ENCODE measurements around the gene NELFE. TPM values are rescaled to one million over a fixed set of nuclear protein-coding genes. Genes with fewer than 3 reads are reported as not detected.
"Not testable (repeated sequence)": the region's sequence is repeated elsewhere in the genome, so short reads cannot be mapped to it uniquely, and the experiment has no call there.

Gene NELFE
- total RNA-seq, 1 experiment from 2014 or later, result 75.3 TPM

- H3K36me3 Mint-ChIP-seq (ENCODE audit: insufficient read depth, unreplicated experiment), result no peaks in the 10 kb centered on the region
- no peak overlapping the region for H3K4me3 ChIP-seq (ENCODE audit: low read depth, low read length)
- ChIA-PET POLR2A (no interaction called here), CTCF (interaction anchor here (0.6 kb wide), 1 partner anchor 16 kb away, joined by 3 read pairs; no protein-coding TSS in a partner anchor)
- peaks cover 11% of the 10 kb centered on the region for H3K4me1 ChIP-seq
- no peaks in the 10 kb centered on the region for H3K9me3 Mint-ChIP-seq (ENCODE audit: unreplicated experiment)
- TF ChIP-seq CTCF (IDR thresholded peaks at IDR 0.05; ENCODE audit: insufficient read depth in 1 of 2, low read depth in 1 of 2, low read length in 1 of 2, severe bottlenecking in 1 of 2, unreplicated experiment in 1 of 2), result no peak
- H3K4me1 Mint-ChIP-seq (ENCODE audit: low read depth, unreplicated experiment), result peaks cover 8% of the 10 kb centered on the region
- no peaks in the 10 kb centered on the region for H3K9me3 ChIP-seq
- no peak overlapping the region for H3K4me3 Mint-ChIP-seq (ENCODE audit: unreplicated experiment)
- no peaks in the 10 kb centered on the region for H3K36me3 ChIP-seq (ENCODE audit: control insufficient read depth, insufficient read depth, low read length)
- no peak overlapping the region for H3K27ac Mint-ChIP-seq (ENCODE audit: unreplicated experiment)
- no peak for DNase-seq
- intact Hi-C loops (cut with micrococcal nuclease; ENCODE audit: unreplicated experiment), result no loop called here
- no TSS peak for BruUV-seq (replicated peaks)
- H3K27me3 Mint-ChIP-seq (ENCODE audit: insufficient read depth, unreplicated experiment), result no peaks in the 10 kb centered on the region
- H3K27me3 ChIP-seq (replicated peaks; ENCODE audit: control insufficient read depth, insufficient read depth, low read length), result no peaks in the 10 kb centered on the region
Observed at GRCh38 chr6:31935823-31936222, 22.9 kb downstream of the NELFE start.

- Histone ChIP-seq H3K9me3 (no peaks in the 10 kb centered on the region), H3K36me3 (ENCODE audit: control insufficient read depth, insufficient read depth, low read length) (no peaks in the 10 kb centered on the region), H3K4me1 (peaks cover 5% of the 10 kb centered on the region), H3K4me3 (ENCODE audit: low read depth, low read length) (no peak overlapping the region), H3K27me3 (replicated peaks; ENCODE audit: control insufficient read depth, insufficient read depth, low read length) (no peaks in the 10 kb centered on the region)
- ChIA-PET CTCF (no interaction called here), POLR2A (no interaction called here)
- Mint-ChIP-seq H3K36me3 (ENCODE audit: insufficient read depth, unreplicated experiment) (no peaks in the 10 kb centered on the region), H3K27me3 (ENCODE audit: insufficient read depth, unreplicated experiment) (no peaks in the 10 kb centered on the region), H3K4me3 (ENCODE audit: unreplicated experiment) (no peak overlapping the region), H3K27ac (ENCODE audit: unreplicated experiment) (no peak overlapping the region), H3K4me1 (ENCODE audit: low read depth, unreplicated experiment) (peaks cover under 1% of the 10 kb centered on the region), H3K9me3 (ENCODE audit: unreplicated experiment) (no peaks in the 10 kb centered on the region)
- BruUV-seq (replicated peaks), result no TSS peak
- intact Hi-C loops (cut with micrococcal nuclease; ENCODE audit: unreplicated experiment), result no loop called here
- no peak for DNase-seq
- TF ChIP-seq CTCF (IDR thresholded peaks at IDR 0.05; ENCODE audit: insufficient read depth in 1 of 2, low read depth in 1 of 2, low read length in 1 of 2, severe bottlenecking in 1 of 2, unreplicated experiment in 1 of 2), result no peak
Observed at GRCh38 chr6:31935021-31935420, 23.8 kb downstream of the NELFE start.

- H3K27me3 Mint-ChIP-seq (ENCODE audit: insufficient read depth, unreplicated experiment), result no peaks in the 10 kb centered on the region
- no peaks in the 10 kb centered on the region for H3K4me1 Mint-ChIP-seq (ENCODE audit: low read depth, unreplicated experiment)
- no peaks in the 10 kb centered on the region for H3K36me3 Mint-ChIP-seq (ENCODE audit: insufficient read depth, unreplicated experiment)
- ChIA-PET POLR2A (no interaction called here), CTCF (no interaction called here)
- intact Hi-C loops (cut with micrococcal nuclease; ENCODE audit: unreplicated experiment), result no loop called here
- H3K9me3 ChIP-seq, result no peaks in the 10 kb centered on the region
- DNase-seq, result no peak
- no peak for TF ChIP-seq CTCF (IDR thresholded peaks at IDR 0.05; ENCODE audit: insufficient read depth in 1 of 2, low read depth in 1 of 2, low read length in 1 of 2, severe bottlenecking in 1 of 2, unreplicated experiment in 1 of 2)
- no peak overlapping the region for H3K27ac Mint-ChIP-seq (ENCODE audit: unreplicated experiment)
- no peaks in the 10 kb centered on the region for H3K36me3 ChIP-seq (ENCODE audit: control insufficient read depth, insufficient read depth, low read length)
- no peak overlapping the region for H3K4me3 Mint-ChIP-seq (ENCODE audit: unreplicated experiment)
- no TSS peak for BruUV-seq (replicated peaks)
- no peaks in the 10 kb centered on the region for H3K9me3 Mint-ChIP-seq (ENCODE audit: unreplicated experiment)
- H3K4me3 ChIP-seq (ENCODE audit: low read depth, low read length), result no peak overlapping the region
- H3K4me1 ChIP-seq, result no peaks in the 10 kb centered on the region
- no peaks in the 10 kb centered on the region for H3K27me3 ChIP-seq (replicated peaks; ENCODE audit: control insufficient read depth, insufficient read depth, low read length)
Observed at GRCh38 chr6:31933537-31933936, 25.2 kb downstream of the NELFE start.

GRCh38 chr6:31932137-31932536 lies 26.6 kb downstream of the NELFE start:
- H3K27me3 Mint-ChIP-seq (ENCODE audit: insufficient read depth, unreplicated experiment); POLR2A ChIA-PET; H3K27ac Mint-ChIP-seq (ENCODE audit: unreplicated experiment); H3K9me3 Mint-ChIP-seq (ENCODE audit: unreplicated experiment); DNase-seq; H3K9me3 ChIP-seq; H3K27me3 ChIP-seq (replicated peaks; ENCODE audit: control insufficient read depth, insufficient read depth, low read length); H3K36me3 Mint-ChIP-seq (ENCODE audit: insufficient read depth, unreplicated experiment); H3K36me3 ChIP-seq (ENCODE audit: control insufficient read depth, insufficient read depth, low read length); H3K4me3 Mint-ChIP-seq (ENCODE audit: unreplicated experiment); H3K4me1 ChIP-seq; CTCF ChIA-PET; H3K4me3 ChIP-seq (ENCODE audit: low read depth, low read length); intact Hi-C loops (cut with micrococcal nuclease; ENCODE audit: unreplicated experiment); BruUV-seq (replicated peaks); H3K4me1 Mint-ChIP-seq (ENCODE audit: low read depth, unreplicated experiment): not testable (repeated sequence)

Data from Caco-2 (cell line).